Occipital lobe (tissue), 2 donors: ENCODE results near the gene FAM78A. TPM values are rescaled to one million over a fixed set of nuclear protein-coding genes. Genes with fewer than 3 reads are reported as not detected.

Experiments used
- DNase-seq: peaks from one replicate; lab custom pipeline; 2025; lab: John Stamatoyannopoulos, UW
- total RNA-seq: library from RNA; depleted of rRNA; stranded (reverse); fragments of >200 nt; gene quantifications from one replicate; pipeline ENCODE4 v1.2.3, GENCODE V29; 2014

The FAM78A gene
- total RNA-seq, 1 donor from 2014 or later: 1.7 TPM

DNA sequence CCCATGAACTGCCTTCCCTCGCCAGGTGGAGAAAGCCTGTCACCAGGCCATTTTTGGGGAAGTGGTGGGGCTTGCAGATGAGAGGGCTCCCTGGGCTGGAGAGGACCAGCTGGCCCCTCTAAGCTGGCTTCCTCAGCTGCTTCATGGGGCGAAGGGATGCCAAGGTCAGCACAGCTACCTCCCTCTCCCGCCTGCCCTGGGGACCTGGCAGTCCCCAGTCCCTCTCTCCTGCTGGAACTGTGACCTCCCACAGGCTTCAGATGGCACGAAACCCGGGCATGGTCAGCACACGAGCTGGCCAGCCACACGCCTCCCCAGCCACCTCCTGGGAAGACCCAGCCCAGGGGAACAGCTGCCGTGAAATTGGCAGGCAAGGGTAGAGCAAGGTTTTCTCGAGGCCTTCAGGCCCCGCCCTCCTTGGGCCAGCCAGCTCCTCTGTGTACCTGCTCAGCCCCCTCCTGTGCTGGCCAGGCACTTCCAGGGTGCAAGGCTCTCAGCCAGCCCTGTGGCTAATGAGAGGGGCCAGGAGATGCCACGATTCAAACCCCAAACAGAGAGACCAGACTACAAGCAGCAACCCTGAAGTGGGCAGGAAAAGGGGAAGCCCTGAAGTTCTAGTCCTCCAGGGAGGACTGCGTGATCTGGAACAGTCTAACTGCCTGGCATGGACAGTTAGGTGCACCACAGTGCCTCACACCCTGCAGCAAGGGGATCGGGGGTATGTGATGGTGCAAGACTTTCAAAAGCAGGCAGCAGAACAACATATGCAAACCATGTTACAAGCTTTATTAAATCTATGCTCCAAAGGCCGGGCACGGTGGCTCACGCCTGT, 26.1 kb upstream of the FAM78A start:
- no peak for DNase-seq

DNA sequence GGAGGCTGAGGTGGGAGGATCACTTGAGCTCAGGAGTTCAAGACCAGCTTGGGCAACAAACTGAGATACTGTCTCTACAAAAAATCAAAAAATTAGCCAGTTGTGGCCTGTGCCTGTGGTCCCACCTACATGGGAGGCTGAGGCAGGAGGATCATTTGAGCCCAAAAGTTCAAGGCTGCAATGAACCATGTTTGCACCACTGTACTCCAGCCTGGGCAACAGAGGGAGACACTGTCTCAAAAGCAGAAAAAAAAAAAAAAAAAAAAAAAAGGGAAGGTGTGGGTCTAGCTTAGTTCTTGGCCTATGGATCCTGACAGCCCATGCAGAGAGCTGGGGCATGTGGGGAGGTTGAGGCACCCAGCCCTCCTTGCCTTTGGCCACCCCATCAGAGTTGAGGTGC, 24.1 kb upstream of the FAM78A start:
- DNase-seq: no peak

DNA sequence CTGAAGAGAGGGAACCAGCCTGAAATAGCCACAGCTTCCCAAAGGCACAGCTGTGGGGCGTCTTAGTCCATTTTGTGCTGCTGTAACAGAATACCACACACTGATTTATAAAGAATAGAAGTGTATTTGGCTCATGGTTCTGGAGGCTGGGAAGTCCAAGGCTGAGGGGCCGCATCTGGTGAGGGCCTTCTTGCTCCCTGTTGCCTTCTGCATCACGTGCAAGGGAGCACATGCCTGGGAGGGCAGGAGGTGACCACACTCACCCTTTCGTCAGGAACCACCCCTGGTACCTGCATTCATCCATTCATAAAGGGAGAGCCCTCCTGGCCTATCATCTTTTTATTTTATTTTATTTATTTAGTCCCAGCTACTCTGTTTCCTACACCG, 23.6 kb upstream of the FAM78A start:
- DNase-seq: no peak

DNA sequence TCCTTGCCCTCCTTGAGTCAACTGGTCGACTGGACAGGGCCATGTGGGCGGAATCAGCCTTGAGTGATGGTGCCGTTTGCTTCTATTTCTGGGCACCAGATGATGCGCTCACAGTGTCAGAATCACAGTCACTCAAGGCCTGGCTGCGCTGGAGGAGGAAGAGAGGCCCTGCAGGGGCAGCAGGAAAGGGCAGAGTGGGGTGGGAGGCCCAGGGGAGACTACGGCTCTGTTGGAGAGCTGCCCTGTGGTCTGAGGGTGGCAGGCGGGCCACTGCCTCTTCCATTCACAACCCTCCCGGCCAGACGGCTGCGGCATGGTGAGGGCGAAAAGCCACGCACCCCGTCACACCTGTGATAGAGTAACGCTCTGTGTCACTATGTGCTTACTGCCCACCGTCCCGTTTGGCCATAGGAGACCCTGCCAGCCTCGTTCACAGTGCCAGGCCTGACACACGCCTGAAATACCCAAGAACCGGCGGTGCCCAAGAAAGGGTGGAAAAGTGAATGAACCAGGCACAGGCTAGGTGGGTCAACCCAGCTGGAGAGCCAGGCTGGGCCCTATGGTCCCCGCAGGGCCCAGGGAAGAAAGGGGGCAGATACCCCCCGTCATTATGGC, 23.1 kb upstream of the FAM78A start:
- DNase-seq: no peak

DNA sequence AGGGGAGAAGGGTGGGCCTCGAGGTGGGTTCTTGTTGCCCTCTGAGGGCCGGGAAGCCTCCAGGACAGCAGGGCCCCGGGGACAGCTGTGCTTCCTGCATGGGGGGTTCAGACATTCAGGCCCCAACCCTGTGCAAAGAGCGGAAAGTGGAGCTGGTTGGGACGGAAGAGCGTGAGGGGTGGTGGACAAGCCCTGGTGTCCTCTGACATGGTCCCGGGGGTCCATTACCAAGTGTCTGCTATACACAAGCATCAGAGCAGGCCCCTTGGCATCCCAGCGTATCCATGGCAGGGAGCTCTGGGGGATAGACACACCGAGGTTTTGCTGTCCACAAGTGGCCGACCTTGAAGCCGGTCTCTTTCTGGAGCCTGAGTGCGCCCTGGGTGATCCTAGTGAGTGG, 22.5 kb upstream of the FAM78A start:
- DNase-seq: no peak

DNA sequence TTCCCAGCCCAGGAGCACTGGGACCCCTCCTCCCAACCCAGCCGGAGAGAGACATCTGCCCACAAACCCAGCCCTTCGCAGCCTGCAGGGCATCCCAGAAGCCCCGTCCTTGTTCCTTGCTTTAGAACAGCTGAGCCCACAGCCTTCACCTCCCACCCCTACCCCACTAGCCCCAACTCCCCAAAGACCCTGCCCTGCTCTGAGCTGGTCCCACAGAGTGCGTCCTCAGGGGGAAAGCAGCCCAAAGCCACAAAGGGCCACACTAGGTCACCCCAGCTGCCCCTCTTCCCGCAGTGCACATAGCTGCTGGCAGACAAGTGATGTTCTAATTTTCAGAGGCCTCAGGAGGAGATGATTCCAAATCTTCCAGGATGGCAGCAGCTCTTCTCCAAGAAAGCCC, 22.0 kb upstream of the FAM78A start:
- no peak for DNase-seq

DNA sequence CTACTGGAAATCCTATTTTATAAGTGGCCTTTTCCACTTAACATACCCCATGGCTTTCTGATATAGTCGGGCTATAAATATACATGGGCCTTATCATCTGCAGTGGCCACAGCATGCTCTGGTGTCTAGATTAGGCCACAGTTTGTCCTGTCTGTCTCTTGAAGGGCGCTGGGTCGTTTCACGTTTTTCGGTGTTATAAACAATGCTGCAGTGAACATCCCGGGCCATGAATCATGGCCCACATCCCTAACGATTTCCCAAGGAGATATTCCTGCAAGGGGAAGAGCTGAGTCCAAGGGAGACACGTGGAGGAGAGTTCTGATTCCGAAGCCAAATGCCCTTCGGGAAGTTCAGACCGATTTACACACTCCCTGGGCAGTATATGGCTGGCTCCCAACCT, 21.6 kb upstream of the FAM78A start:
- no peak for DNase-seq

DNA sequence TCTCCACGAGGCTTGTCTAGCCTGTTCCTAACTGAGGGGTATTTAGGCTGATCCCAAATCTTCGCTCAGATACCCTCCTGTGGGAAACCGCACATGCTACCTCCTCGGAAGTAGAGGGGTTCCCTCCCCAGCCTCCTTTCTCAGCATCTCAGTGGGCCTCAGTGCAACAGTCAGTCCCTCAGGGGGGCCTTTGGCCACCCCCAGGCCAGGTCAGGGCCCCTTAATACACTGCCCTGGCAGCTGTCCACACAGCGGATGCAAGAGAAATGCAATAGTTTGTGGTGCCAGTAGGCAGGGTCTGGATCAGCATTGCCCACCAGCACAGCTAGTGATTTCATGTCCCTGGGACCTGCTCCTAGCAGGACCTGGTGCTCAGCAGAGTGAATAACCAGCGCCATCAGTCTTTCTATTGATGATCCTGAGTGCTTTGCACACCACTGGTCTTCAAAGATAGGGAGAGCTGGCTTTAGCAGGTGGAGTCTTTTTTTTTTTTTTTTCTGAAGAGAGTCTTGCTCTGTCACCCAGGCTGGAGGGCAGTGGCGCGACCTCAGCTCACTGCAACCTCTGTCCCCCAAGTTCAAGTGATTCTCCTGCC, 20.7 kb upstream of the FAM78A start:
- no peak for DNase-seq

DNA sequence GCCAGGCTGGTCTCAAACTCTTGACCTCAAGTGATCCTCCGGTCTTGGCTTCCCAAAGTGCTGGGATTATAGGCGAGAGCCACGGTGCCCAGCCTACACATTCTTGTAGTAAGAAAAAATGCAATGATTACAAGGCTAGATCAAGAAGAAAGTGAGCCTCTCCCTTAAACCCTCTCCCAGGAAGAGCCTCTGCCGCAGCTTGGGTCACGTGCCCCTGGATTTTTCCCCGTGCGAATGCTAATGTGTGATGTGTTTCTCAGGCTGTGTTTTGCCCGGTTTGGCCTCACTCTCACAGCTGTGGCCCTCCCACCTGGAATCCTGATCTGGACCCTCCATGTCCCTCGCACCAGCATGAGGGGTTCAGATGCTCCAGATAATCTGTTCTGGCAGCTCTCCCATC, 20.1 kb upstream of the FAM78A start:
- DNase-seq: no peak

DNA sequence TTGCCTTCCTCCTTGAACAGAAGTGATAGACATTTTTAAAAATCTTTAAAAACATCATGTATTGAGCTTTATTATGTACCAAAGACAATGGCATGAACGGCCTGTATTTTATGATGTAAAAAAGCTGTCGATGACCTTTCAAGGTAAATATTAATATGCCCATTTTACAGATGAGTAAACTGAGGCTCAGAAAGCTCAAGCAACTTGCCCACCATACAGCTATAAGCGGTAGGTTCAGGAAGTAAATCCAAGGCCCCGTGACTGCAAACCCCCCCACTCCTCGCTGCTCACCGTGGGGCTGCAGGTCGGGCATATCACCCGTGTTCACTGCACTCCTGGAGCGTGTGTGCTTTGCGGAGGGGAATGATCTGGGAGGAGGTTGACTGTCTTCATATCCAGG, 16.6 kb upstream of the FAM78A start:
- DNase-seq: no peak

DNA sequence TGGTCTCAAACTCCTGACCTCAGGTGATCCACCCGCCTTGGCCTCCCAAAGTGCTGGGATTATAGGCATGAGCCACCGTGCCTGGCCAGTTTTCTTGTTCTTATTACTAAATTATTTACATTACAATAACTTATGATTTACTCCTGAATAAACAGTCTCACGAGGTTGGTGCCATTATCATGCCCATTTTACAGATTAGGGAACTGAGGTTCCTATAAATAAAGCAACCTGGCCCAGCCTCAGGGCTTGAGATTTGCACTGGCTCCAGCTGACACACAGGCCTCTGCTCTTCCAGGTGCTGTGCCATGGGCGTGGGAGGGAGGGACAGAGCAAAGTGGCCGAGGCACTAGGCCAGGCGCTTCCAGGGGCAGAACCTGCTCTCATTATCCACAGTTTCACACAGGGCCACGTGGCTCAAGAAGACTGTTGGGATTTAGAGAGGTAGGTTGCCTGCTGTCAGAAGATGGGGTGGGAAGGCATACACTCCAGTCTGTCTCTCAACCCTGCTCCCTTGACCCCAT, 15.5 kb upstream of the FAM78A start:
- DNase-seq: no peak

DNA sequence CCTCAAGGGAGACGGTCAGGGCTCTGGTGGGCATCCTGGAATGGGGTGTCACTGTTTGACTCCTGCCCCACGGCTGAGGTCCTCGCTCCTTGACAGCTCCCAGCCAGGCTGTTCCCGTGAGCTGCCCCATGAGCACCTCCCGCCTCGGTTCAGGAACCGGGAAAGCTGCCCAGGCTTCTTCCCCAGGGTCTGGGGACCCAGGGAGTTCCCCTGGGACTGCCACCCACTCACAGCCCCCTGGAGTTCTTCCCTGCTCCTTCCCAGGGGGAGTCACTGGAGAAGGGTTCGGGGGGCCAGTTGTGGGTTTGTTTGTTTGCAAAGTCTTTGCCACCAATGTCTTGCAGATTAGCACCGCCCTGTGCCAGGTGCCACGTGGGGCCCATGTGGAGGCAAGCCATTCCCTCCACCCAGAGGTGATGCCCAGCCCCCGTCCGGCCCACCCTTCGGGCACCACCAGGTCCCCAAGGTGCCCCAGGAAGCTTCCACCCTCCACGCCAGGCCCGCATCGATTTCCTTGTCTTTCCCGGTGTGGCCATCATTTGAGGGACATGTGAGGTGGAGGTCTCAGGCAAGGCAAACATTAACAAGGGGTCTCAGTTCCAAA, 14.6 kb upstream of the FAM78A start:
- DNase-seq: no peak

DNA sequence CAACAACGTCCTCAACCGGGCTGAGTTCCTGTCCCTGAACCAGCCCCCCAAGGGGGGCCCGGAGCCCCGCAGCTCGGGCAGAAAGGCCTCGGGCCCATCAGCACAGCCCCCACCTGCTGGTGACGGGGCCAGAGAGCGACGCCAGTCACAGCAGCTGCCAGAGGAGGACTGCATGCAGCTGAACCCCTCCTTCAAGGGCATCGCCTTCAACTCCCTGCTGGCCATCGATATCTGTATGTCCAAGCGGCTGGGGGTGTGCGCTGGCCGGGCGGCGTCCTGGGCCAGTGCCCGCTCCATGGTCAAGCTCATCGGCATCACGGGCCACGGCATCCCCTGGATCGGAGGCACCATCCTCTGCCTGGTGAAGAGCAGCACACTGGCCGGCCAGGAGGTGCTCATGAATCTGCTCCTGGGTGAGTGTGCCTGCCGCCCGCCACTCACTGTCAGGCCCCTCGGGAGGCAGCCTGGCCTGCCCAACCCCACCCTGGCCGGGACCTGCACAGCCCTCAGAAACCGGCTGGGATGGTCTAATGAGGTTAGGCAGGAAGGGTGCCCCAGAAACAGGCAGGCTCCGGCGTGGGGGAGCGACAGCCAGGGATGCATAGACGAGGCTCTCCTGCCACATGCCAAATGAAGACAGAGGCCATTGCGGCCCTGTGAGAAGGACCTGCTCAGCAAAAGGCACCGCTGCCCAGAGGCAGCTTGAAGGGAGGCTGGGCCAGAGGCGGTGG, 13.9 kb upstream of the FAM78A start:
- no peak for DNase-seq

DNA sequence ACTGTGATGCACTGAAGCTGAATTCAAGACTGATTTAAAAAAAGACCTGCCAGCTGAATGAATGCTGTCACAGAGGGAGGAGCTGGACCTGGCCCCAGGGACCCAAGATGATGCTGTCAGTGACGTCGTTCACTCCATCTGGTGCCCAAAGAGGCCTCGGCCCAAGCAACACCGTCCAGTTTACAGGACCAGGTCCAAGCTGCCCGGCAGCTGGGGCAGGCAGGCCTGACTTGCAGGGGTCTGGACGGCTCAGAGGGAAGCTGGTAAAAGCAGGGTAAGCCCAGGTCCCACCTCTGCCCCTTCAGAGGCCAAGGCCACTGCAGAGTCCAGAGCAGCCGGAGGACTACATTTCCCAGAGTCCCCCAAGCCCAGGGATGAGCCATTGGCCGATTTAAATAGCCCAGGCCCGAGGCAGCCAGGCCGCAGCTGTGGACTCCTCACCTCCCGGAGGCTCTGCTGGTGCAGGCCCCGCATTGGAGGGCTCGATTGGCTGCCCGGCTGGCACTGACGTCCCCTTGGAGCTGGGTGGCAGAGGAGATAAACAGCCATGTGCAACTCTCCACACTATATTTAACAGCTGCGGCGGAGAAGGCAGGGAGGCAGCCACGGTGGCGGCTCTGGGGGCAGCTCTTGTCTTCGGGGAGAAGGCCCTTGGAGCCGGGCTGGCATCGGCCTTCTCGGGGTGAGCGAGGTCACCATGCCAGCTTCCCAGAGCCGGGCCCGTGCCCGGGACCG, 13.2 kb upstream of the FAM78A start, which contains the start of gene PLPP7:
Gene PLPP7 (plus strand): TSS at position 423 of the 735 bp plus-strand sequence. CDS start 275 bp downstream, at position 698.
- DNase-seq: peak; percentile 91

DNA sequence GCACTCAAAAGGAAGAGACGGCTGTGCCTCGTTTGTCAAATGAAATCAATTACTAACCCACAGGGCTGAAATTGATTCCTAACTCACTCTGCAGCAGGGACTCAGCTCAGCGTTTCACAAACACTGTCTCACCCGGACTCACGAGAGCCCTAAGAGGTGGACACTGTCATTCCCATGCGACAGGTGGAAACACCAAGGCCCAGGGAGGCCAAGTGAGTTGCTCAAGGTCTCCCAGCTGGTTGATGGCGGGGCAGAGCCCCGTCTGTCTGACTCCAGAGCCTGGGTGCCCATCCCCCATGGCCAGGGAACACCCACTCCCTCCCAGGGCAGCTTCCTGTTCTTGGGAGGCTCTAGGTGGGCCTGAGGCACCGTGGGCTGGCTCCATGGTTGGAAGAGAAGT, 11.9 kb upstream of the FAM78A start:
- DNase-seq: no peak

DNA sequence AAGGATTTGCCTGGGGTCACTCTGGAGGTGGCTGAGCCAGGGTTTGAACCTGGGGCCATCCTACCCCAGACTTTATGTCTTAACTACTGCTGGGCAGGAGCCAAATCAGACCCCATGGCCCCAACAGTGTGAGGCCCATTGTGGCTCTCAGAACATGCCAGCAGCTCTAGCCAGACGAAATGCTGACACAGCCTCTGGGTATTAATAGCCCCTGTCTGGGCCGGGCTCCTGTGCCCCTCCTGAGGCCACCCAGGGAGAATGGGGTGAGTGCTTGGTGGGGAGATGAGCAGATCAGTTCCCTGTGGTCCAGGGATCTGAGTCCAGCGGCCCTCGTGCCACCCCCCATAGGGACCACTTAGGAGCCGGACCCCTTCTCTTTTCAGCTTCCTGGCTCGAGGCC, 11.0 kb upstream of the FAM78A start:
- no peak for DNase-seq

DNA sequence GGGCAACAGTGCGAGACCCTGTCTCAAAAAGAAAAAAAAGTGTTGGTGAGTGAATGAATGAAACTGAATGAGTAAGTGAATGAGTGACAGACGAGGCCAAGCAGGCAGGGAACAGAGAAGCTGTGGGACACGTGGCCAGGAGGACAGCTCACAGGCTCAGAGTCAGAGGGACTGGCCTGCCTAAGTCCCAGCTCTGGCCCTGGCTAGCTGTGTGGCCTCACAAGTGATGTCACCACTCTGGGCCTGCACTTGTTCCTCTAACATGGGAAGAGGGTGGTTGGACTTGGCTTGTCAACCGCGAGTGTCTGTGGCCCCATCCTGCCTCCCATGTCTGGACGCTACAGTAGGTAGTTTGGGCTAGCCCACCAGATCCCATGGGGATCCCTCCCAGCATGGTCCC, 8.5 kb upstream of the FAM78A start:
- DNase-seq: no peak

DNA sequence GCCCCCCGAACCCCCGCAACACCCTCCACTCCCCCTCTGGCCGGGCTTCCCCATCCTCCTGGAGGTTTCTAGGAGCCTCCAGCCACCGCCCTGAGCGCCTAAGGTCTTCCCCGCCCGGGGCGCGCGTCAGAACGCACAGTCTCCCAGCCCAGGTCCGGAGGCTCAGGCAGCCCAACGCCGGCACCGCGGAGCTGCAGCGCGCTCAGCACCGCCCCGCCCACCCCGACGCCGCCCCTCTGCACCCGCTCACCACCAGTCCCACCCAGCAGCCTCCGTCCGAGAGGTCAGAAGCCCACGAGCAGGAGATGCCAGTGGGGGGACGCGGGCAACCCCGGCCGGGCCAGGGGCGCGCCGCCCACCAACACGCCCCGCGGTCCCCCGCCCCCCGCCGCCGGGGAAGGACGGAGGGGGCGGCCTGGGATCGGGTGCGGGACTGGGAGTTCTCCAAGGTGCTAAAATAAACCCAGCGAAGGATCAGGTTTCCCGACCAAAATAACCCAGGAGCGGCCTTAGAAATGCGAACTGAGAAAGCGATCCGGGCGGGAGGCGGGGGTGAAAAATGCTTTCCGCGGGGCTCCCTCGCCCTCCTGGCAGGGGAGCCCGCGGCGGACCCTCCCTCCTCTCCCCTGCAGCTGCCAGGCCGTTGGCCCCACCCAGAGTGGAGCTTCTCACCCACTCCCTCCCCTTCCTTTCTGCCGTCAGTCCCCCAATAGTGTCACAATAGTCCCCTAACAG, 6.5 kb upstream of the FAM78A start:
- peak; percentile 51 for DNase-seq

DNA sequence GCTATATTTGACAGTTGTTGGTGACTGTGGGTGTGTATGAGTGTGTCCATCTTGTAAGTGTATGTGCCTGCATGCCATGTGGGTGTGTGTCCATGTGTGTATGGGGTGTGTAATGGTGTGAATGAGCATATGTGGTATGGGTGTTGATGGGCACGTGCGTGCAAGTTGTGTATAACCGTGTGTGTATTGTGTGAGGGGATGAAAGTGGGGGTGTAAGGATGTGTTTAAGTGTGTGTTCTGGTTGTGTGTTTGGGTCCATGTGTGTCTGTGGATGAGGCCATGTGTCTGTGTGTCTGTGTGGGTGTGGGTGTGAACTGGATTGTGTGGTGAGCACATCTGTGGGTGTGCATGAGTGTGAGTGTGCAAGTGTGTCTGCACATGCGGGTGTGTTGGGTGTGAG, 5.9 kb upstream of the FAM78A start:
- DNase-seq: no peak
